NB4 (cell line): ENCODE data around the gene NPFF.
"Not testable (repeated sequence)": the region's sequence is repeated elsewhere in the genome, so short reads cannot be mapped to it uniquely, and the experiment has no call there.

Experiments used
- DNase-seq: peaks from one replicate; pipeline ENCODE4 v3.0.0; 2010; ENCODE audit warnings: low read depth
- H3K4me3 ChIP-seq: one replicate; pipeline ENCODE4 v1.5.1; 2011; ENCODE audit warnings: mild to moderate bottlenecking, low read depth, low read length, moderate library complexity
- CTCF ChIP-seq: IDR thresholded peaks from one replicate; pipeline ENCODE4 v1.5.1; 2012; ENCODE audit warnings: low read depth, low read length
- MAX ChIP-seq: IDR thresholded peaks from 2 replicates; pipeline ENCODE4 v1.6.1; 2011; ENCODE audit warnings: low read depth, low read length
- MYC ChIP-seq: IDR thresholded peaks from 2 replicates; pipeline ENCODE4 v1.6.1; 2011; ENCODE audit warnings: low read depth, low read length
- POLR2A ChIP-seq: IDR thresholded peaks from 2 replicates; pipeline ENCODE4 v1.6.1; 2011; ENCODE audit warnings: mild to moderate bottlenecking; ENCODE audit not compliant: insufficient read length; ENCODE audit errors: extremely low read depth

NPFF gene

GRCh38 chr12:53482626-53483168 is 24.6 kb downstream of the NPFF start:
- peak; percentile 37 for DNase-seq
- no peak for TF ChIP-seq MYC
- no peak for TF ChIP-seq POLR2A
- no peak for TF ChIP-seq MAX
- no peak for TF ChIP-seq CTCF
- no peak overlapping the region for H3K4me3 ChIP-seq

GRCh38 chr12:53481939-53482586 is 25.2 kb downstream of the NPFF start:
- TF ChIP-seq MYC (no peak), POLR2A (peak; percentile 2), CTCF (peak; percentile 25), MAX (no peak)
- DNase-seq, result peak; percentile 55
- no peak overlapping the region for H3K4me3 ChIP-seq

GRCh38 chr12:53481458-53481857 is 25.8 kb downstream of the NPFF start:
- not testable (repeated sequence) for DNase-seq, H3K4me3 ChIP-seq

GRCh38 chr12:53480491-53481442 is 26.5 kb downstream of the NPFF start:
- no peak overlapping the region for H3K4me3 ChIP-seq
- DNase-seq, result no peak
- no peak for TF ChIP-seq POLR2A

- no peak for TF ChIP-seq POLR2A
- TF ChIP-seq MYC, result no peak
- no peak for TF ChIP-seq CTCF
- TF ChIP-seq MAX, result no peak
- no peak overlapping the region for H3K4me3 ChIP-seq
- no peak for DNase-seq
These were observed 28.0 kb downstream of the NPFF start for GRCh38 chr12:53479331-53479730.

GRCh38 chr12:53478865-53479264 is 28.4 kb downstream of the NPFF start:
- TF ChIP-seq CTCF, result no peak
- no peak for TF ChIP-seq MAX
- no peak for TF ChIP-seq MYC
- TF ChIP-seq POLR2A, result no peak
- DNase-seq, result no peak
- H3K4me3 ChIP-seq, result no peak overlapping the region
